Psoas muscle (tissue), 8 donors: ENCODE data around the gene KRTAP4-4. TPM values are rescaled to one million over a fixed set of nuclear protein-coding genes. Genes with fewer than 3 reads are reported as not detected.
"Not testable (repeated sequence)": the region's sequence is repeated elsewhere in the genome, so short reads cannot be mapped to it uniquely, and the experiment has no call there.

ENCODE experiments used
- ATAC-seq, 4 donors: fragments of 200-7000 bp; cut with Tn5 transposase; one replicate each; pipeline ENCODE4 v1.9.1; 2020; ENCODE audit warnings: moderate library complexity in 3 of 4, mild to moderate bottlenecking in 2 of 4
- DNase-seq, 2 donors: peaks; one replicate each; pipeline ENCODE4 v3.0.0-alpha.2; 2020
- H3K27ac ChIP-seq: fragments of 200-600 bp; one replicate; pipeline ENCODE4 v1.8.0; 2022
- H3K27me3 ChIP-seq, 3 donors: fragments of 200-600 bp in 1 of 3; one replicate each; pipeline versions ENCODE4 v1.6.1 to v1.8.0; 2013 to 2022; ENCODE audit warnings: low read length in 2 of 3, mild to moderate bottlenecking in 2 of 3, moderate library complexity in 1 of 3; ENCODE audit not compliant: insufficient read depth in 3 of 3
- H3K36me3 ChIP-seq, 2 donors: fragments of 200-600 bp in 1 of 2; one replicate each; pipeline versions ENCODE4 v1.6.1 to v1.8.0; 2013 to 2022; ENCODE audit warnings: low read depth in 1 of 2, mild to moderate bottlenecking in 1 of 2, moderate library complexity in 1 of 2; ENCODE audit not compliant: insufficient read depth in 1 of 2
- H3K4me1 ChIP-seq: fragments of 200-600 bp; one replicate; pipeline ENCODE4 v1.8.0; 2022
- H3K4me3 ChIP-seq: fragments of 200-600 bp; one replicate; pipeline ENCODE4 v1.8.0; 2022; ENCODE audit warnings: mild to moderate bottlenecking
- H3K9me3 ChIP-seq: fragments of 200-600 bp; one replicate; pipeline ENCODE4 v1.8.0; 2022
- CTCF ChIP-seq: fragments of 200-600 bp; IDR thresholded peaks from one replicate; pipeline ENCODE4 v1.8.0; 2022; ENCODE audit warnings: antibody characterized with exemption
- WGBS, 3 donors: extraction: QIAGEN DNeasy Blood & Tissue Kit; methylation state at CpG; one replicate each; pipeline versions ENCODE4 v1.1.6 to v1.1.7; 2013; 5-methylcytosine and 5-hydroxymethylcytosine counted together
- intact Hi-C, 2 donors: fragments of 100-400 bp; cut with DNase I; formaldehyde crosslinking; loops; one replicate each; pipeline versions ENCODE4 v1.11.0 to v1.14.2; 2022
- polyA plus RNA-seq, 3 donors: library from polyadenylated mRNA; stranded (reverse); fragments of 200-250 nt; gene quantifications; one replicate each; pipeline ENCODE4 v1.2.3, GENCODE V29; 2013
- total RNA-seq, 4 donors: library from RNA; stranded (reverse); fragmentation: NEBNext Ultra II Directional in 2 of 4; extraction: Animal tissue kit (Norgen Biotek cat#: 25700) in 2 of 4; gene quantifications; one replicate each; pipeline versions ENCODE4 v1.2.1 to v1.2.4, GENCODE V29; 2021 to 2023
- donor health status: healthy with polysubstance abuse.
- donor health status: DM: no; HTN: no; CAD: no; lungs with moderate emphysema.
- donor health status: Bipolar disorder and iron deficiency.
- donor health status: healthy.
- donor health status: DM: yes; HTN: yes; CAD: no.
- donor health status: DM: no; HTN: no; CAD: no.
- donor health status: DM: no; HTN: no; CAD: no.
- donor health status: DM: yes; HTN: yes; CAD: no.

The KRTAP4-4 gene
- total and polyA plus RNA-seq, 7 donors, result not detected

DNA sequence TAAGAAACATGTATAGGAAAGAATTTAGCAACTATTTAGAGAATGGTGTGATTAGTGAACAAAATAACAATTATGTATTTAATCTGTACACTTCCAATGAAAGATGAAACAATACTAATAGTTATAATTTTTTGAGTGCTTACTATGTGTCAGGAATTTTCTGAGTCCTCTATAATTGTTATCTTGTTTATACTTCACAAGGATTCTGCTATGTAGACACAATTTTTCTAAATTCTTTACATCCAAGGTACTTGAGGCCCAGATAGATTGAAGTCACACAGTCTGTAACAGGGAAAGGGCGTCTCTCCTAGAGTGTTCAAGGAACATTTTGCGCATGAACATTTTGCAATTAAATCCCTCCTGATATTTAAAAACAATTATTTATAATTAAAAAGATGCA, 35.5 kb downstream of the KRTAP4-4 start:
- ATAC-seq, result no peak
- no peaks in the 10 kb centered on the region for H3K36me3 ChIP-seq
- H3K4me3 ChIP-seq, result no peak overlapping the region
- H3K9me3 ChIP-seq, result peaks cover 7% of the 10 kb centered on the region
- WGBS, 3 donors, result 69 to 96% (median 94%) methylated on average over 2 of the region's 2 CpGs
- H3K4me1 ChIP-seq, result no peaks in the 10 kb centered on the region
- DNase-seq, result no peak
- TF ChIP-seq CTCF, result no peak
- intact Hi-C loops, result no loop called here
- H3K27ac ChIP-seq, result no peak overlapping the region
- peaks cover 0 to 6% (median 0%) of the 10 kb centered on the region in 3 donors for H3K27me3 ChIP-seq

GRCh38 chr17:41123991-41124371, 36.6 kb downstream of the KRTAP4-4 start, which contains the start of gene KRTAP4-12:
Gene KRTAP4-12 (minus strand): TSS chr17:41124182. CDS start chr17:41124122, 60 bp downstream.
- H3K27me3 ChIP-seq, H3K4me3 ChIP-seq: not testable (repeated sequence)
- WGBS, 3 donors, result 62 to 76% (median 71%) methylated on average over 3 of the region's 3 CpGs

DNA sequence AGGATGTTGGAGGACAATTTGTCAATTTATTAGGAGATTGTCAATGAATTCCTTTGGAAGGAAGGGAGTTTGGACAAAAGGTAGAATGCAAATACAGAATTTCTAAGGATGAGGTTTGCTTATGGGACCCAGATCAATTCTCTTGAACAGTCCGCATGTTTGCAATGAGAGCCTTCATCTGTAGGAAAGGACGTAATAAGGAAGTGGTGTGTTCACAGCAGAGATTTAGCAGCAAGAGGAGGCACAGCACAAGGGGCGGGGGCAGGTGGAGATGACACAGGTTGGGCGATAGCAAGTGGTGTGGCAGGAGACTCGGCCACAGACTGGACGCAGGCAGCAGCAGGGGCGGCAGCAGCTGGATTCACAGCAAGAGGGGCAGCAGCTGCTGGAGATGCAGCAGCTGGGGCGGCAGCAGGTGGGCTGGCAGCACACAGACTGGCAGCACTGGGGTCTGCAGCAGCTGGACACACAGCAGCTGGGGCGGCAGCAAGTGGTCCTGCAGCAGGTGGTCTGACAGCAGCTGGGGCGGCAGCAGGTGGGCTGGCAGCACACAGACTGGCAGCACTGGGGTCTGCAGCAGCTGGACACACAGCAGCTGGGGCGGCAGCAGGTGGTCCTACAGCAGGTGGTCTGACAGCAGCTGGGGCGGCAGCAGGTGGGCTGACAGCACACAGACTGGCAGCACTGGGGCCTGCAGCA, 37.1 kb downstream of the KRTAP4-4 start:
- H3K4me3 ChIP-seq, H3K36me3 ChIP-seq, H3K27ac ChIP-seq, H3K4me1 ChIP-seq, DNase-seq, H3K9me3 ChIP-seq, H3K27me3 ChIP-seq, ATAC-seq, intact Hi-C loops: not testable (repeated sequence)
- WGBS, 3 donors, result 75 to 89% (median 88%) methylated on average over 10 to 12 of the region's 12 CpGs

More at GRCh38 chr17:41123991-41124371, 36.6 kb downstream of the KRTAP4-4 start, which contains the start of gene KRTAP4-12:
- ATAC-seq, H3K4me1 ChIP-seq, H3K36me3 ChIP-seq, intact Hi-C loops, DNase-seq, H3K9me3 ChIP-seq, H3K27ac ChIP-seq: not testable (repeated sequence)

DNA sequence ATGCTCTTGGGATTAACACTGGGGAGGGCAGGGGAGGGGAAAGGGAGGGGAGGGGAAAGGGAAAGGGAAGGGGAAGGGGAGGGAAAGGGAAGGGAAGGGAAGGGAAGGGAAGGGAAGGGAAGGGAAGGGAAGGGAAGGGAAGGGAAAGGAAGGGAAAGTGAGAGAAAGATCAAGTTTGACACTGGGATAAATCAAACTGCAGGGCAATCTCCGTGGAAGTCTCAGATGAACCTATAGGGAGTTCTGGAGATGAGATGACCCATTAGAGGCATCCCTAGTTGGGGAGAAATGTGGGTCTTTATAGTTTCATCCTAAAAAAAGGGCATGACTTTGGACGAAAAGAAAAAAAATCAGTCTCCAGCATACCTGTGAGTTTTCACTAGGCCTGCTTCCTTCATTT, 38.8 kb downstream of the KRTAP4-4 start:
- 78 to 92% (median 87%) methylated on average over 2 of the region's 2 CpGs for WGBS, 3 donors
- ATAC-seq (no peak), DNase-seq (no peak)
- TF ChIP-seq CTCF, result no peak
- Histone ChIP-seq H3K27me3 (peaks cover 0 to 9% (median 0%) of the 10 kb centered on the region in 3 donors), H3K27ac (no peak overlapping the region), H3K36me3 (no peaks in the 10 kb centered on the region), H3K4me1 (no peaks in the 10 kb centered on the region), H3K4me3 (no peak overlapping the region), H3K9me3 (no peaks in the 10 kb centered on the region)
- intact Hi-C loops, result no loop called here

DNA sequence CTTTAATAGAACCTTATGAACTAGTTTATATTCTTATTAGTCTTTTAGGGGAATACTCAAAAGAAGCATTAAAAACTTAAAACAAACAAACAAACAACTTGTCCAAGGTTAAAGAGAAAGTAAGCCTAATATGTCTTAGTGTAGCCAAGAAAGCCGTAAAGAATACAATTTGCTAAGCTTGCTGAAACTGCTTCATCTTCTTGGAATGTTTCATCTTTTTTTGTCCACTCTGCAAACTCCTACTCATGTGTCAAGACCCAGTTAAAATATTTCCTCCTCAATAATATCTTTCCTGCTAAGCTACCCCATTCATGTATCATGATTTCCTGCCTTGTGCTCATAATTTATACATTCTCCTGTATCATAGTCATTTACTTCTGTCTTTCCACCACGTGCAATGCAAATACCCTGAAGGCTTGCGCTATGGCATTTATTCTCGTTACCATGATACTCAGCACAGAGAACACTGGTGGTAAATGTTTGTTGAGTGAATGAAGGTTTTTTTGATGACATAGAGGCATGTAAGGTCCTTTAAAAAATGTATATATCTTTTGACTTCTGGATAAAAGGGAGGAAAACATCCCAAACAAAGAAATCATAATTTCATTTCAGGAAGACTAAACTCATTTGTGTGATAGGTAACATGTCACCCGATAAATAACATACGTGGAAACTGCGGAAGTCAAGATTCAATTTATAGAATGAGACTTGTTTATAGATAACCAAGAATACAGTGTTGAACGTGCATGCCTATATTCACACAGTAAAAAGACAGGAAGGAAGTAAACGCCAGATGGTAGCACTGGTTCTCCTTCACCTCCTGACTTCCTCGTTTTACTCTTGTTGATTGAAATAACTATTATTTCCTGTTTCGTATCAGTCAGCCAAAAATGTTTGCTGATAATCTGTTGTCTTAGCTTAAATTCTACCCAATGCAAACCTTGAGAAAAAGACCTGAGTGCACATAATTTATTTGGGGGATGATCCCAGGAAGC, 40.6 kb downstream of the KRTAP4-4 start:
- 50 to 67% (median 61%) methylated on average over 11 of the region's 11 CpGs for whole genome bisulfite sequencing, 3 donors
- H3K9me3 ChIP-seq, H3K36me3 ChIP-seq, DNase-seq, intact Hi-C loops, ATAC-seq, H3K4me3 ChIP-seq, H3K4me1 ChIP-seq, H3K27ac ChIP-seq: not testable (repeated sequence)
- peaks cover 0 to 14% (median 0%) of the 10 kb centered on the region in 3 donors for H3K27me3 ChIP-seq

- no peak for TF ChIP-seq CTCF
- Histone ChIP-seq H3K36me3 (no peaks in the 10 kb centered on the region), H3K4me3 (no peak overlapping the region), H3K27me3 (peaks cover 0 to 14% (median 0%) of the 10 kb centered on the region in 3 donors), H3K9me3 (no peaks in the 10 kb centered on the region), H3K27ac (no peak overlapping the region), H3K4me1 (no peaks in the 10 kb centered on the region)
- ATAC-seq (no peak), DNase-seq (no peak)
- intact Hi-C loops, result no loop called here
- 89% methylated on average over 4 of the region's 4 CpGs for WGBS, 3 donors
These were observed 41.8 kb downstream of the KRTAP4-4 start for GRCh38 chr17:41118721-41119120.

DNA sequence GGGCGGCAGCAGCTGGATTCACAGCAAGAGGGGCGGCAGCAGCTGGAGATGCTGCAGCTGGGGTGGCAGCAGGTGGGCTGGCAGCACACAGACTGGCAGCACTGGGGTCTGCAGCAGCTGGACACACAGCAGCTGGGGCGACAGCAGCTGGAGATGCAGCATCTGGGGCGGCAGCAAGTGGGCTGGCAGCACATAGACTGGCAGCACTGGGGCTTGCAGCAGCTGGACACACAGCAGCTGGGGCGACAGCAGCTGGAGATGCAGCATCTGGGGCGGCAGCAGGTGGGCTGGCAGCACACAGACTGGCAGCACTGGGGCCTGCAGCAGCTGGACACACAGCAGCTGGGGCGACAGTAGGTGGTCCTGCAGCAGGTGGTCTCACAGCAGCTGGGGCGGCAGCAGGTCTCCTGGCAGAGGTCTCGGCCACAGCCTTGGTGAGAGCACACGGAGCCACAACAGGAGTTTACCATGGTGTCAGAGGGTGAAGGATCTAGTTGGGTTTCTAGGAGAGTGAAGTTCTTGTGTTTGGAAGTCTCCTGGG, 42.6 kb downstream of the KRTAP4-4 start, which contains the start of gene KRTAP4-11:
KRTAP4-11 (minus strand) TSS at position 528 of the 541 bp plus-strand sequence; CDS start at position 470, 58 bp downstream.
- intact Hi-C loops, DNase-seq, H3K4me3 ChIP-seq, H3K36me3 ChIP-seq, H3K4me1 ChIP-seq, H3K27ac ChIP-seq, H3K9me3 ChIP-seq, ATAC-seq: not testable (repeated sequence)
- WGBS, 3 donors, result 54 to 82% (median 74%) methylated on average over 8 to 10 of the region's 10 CpGs
- peaks cover 0 to 11% (median 0%) of the 10 kb centered on the region in 3 donors for H3K27me3 ChIP-seq
